Glutamatergic neuron (in vitro differentiated cells): ENCODE results near the gene NRL. TPM values are rescaled to one million over a fixed set of nuclear protein-coding genes. Genes with fewer than 3 reads are reported as not detected.

Experiments used
- DNase-seq: peaks from one replicate; pipeline ENCODE4 v3.0.0; 2022
- H3K27ac Mint-ChIP-seq: one replicate; pipeline ENCODE4 v1.8.0; 2020; ENCODE audit warnings: mild to moderate bottlenecking, mixed read lengths, inconsistent platforms; ENCODE audit not compliant: unreplicated experiment
- H3K27me3 Mint-ChIP-seq: one replicate; pipeline ENCODE4 v1.8.0; 2020; ENCODE audit warnings: mild to moderate bottlenecking, moderate library complexity, mixed read lengths, inconsistent platforms; ENCODE audit not compliant: unreplicated experiment
- H3K36me3 Mint-ChIP-seq: one replicate; pipeline ENCODE4 v1.8.0; 2020; ENCODE audit warnings: mild to moderate bottlenecking, mixed read lengths, inconsistent platforms; ENCODE audit not compliant: unreplicated experiment
- H3K4me1 Mint-ChIP-seq: one replicate; pipeline ENCODE4 v1.8.0; 2020; ENCODE audit warnings: mild to moderate bottlenecking, low read depth, mixed read lengths, inconsistent platforms; ENCODE audit not compliant: unreplicated experiment
- H3K4me3 Mint-ChIP-seq: one replicate; pipeline ENCODE4 v1.8.0; 2020; ENCODE audit warnings: mild to moderate bottlenecking, mixed read lengths, inconsistent platforms; ENCODE audit not compliant: unreplicated experiment
- H3K9me3 Mint-ChIP-seq: one replicate; pipeline ENCODE4 v1.8.0; 2020; ENCODE audit warnings: mild to moderate bottlenecking, moderate library complexity, mixed read lengths, inconsistent platforms; ENCODE audit not compliant: unreplicated experiment
- total RNA-seq: library from RNA; stranded (reverse); fragmentation: NEBNext Ultra II Directional; extraction: Animal tissue kit (Norgen Biotek cat#: 25700); gene quantifications from one replicate; pipeline ENCODE4 v1.2.1, GENCODE V29; 2021; ENCODE audit not compliant: unreplicated experiment
- TF ChIP-seq, protein P1 (sequence below): fragments of 200-600 bp; sonication (generic); IDR thresholded peaks from one replicate; pipeline ENCODE4 v1.5.0; 2021; ENCODE audit not compliant: partially characterized antibody, unreplicated experiment

The NRL gene
- total RNA-seq, 1 donor from 2014 or later, result 3.7 TPM

DNA sequence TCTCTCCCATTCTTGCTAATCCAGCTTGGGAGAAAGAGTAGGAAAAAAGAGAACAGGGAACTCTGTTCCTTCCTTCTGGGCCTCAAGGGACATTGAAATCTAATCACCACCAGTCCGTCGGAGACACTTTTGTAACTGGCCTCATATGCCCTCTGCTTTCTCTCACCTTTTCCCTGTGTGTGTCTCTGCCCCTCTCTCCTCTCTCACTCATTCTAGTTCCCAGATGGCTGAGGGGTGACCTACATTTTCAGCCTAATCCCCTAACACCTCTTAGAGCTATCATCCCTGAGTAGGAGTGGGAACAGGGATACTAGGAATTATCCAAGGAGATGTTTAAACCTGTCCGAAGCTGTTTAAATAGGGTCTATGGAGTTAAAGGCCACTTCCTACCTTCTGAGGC, 29.5 kb downstream of the NRL start:
- Mint-ChIP-seq H3K4me1 (peaks cover 46% of the 10 kb centered on the region), H3K9me3 (peaks cover 23% of the 10 kb centered on the region), H3K4me3 (peak overlapping the region; percentile 39), H3K27ac (peak overlapping the region; percentile 76), H3K36me3 (peaks cover 10% of the 10 kb centered on the region), H3K27me3 (peaks cover 13% of the 10 kb centered on the region)
- DNase-seq, result no peak
- TF ChIP-seq, protein P1, sequence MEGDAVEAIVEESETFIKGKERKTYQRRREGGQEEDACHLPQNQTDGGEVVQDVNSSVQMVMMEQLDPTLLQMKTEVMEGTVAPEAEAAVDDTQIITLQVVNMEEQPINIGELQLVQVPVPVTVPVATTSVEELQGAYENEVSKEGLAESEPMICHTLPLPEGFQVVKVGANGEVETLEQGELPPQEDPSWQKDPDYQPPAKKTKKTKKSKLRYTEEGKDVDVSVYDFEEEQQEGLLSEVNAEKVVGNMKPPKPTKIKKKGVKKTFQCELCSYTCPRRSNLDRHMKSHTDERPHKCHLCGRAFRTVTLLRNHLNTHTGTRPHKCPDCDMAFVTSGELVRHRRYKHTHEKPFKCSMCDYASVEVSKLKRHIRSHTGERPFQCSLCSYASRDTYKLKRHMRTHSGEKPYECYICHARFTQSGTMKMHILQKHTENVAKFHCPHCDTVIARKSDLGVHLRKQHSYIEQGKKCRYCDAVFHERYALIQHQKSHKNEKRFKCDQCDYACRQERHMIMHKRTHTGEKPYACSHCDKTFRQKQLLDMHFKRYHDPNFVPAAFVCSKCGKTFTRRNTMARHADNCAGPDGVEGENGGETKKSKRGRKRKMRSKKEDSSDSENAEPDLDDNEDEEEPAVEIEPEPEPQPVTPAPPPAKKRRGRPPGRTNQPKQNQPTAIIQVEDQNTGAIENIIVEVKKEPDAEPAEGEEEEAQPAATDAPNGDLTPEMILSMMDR, result no peak

DNA sequence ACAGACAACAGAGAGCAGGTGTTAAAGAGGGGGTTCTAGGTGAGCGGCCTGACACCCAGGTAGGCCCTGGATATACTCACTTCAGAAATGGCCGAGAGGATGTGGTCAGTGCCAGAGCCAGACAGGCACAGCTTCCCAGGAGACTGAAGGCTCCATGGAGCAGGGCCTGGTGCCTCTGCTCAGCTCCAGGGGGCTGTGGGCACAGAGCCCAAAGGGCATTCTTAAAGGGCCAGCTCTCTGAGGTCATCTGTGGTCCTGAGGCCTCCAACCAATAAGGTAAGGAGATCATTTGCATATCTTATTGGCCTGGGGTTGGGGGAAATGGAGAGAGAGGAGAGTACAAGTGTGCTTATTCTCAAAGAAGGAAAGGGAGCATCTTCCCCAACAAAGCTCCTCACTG, 30.3 kb downstream of the NRL start:
- no peak for DNase-seq
- H3K4me3 Mint-ChIP-seq, result no peak overlapping the region
- H3K27me3 Mint-ChIP-seq, result peaks cover 21% of the 10 kb centered on the region
- peaks cover 44% of the 10 kb centered on the region for H3K4me1 Mint-ChIP-seq
- TF ChIP-seq, protein P1, result no peak
- H3K27ac Mint-ChIP-seq, result peak overlapping the region; percentile 76
- H3K36me3 Mint-ChIP-seq, result peaks cover 10% of the 10 kb centered on the region
- H3K9me3 Mint-ChIP-seq, result peaks cover 31% of the 10 kb centered on the region

DNA sequence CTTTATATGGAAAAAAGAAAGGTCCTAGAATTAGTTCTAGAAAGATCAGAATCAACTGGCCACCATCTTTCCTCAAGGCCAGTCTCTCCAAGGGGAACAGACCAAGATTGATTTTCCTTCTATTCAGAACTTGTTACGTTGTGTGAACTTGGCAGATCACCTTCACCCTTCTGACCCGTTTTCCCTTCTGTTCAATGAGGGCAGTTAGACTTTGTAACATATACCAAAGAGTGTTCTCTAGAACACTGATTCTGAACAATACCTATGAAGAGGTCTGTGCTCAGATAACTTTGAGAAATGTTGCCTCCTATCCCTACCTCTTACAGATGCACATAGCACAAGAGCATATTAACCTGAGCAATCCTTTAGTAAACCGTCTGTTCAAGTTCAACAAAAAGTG, 31.3 kb downstream of the NRL start:
- H3K9me3 Mint-ChIP-seq, result peaks cover 36% of the 10 kb centered on the region
- H3K36me3 Mint-ChIP-seq, result peaks cover 10% of the 10 kb centered on the region
- no peak overlapping the region for H3K4me3 Mint-ChIP-seq
- H3K27ac Mint-ChIP-seq, result no peak overlapping the region
- peaks cover 49% of the 10 kb centered on the region for H3K4me1 Mint-ChIP-seq
- no peak for DNase-seq
- TF ChIP-seq, protein P1, result no peak
- peaks cover 28% of the 10 kb centered on the region for H3K27me3 Mint-ChIP-seq

DNA sequence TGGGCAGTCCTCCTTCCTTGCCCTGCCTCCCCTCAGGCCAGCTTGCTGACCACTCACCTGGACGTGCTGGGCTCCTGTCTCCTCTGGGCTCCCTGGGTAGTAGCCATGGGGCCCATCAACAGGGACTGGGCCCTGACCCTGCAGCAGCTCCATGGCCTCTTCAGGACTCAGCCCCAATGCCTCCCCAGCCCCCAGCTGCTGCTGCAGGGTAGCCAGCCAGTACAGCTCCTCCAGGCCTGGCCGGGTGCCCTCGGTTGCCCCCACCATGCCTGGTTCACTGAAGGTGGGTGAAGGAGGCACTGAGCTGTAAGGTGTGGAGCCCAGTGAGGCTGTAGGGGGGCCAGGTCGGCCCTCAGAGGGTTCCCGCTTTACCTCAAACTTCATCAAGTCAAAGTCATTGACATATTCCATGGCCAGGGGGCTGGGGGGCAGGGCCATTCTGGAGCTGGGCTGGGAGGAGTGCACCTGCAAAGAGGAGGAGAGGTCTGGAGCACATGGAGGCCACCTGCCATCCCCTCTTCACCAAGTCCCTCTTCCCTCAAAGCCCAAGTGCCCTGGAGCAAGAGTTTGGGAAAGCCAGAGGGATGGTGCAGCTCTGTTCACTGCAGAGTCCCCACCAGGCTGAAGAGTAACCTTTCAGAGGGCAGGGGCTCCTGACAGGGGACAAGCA, 32.2 kb downstream of the NRL start:
- peak overlapping the region; percentile 82 for H3K4me3 Mint-ChIP-seq
- H3K36me3 Mint-ChIP-seq, result peaks cover 9% of the 10 kb centered on the region
- DNase-seq, result no peak
- TF ChIP-seq, protein P1, result no peak
- peaks cover 31% of the 10 kb centered on the region for H3K27me3 Mint-ChIP-seq
- peak overlapping the region; percentile 99 for H3K27ac Mint-ChIP-seq
- H3K9me3 Mint-ChIP-seq, result peaks cover 36% of the 10 kb centered on the region
- H3K4me1 Mint-ChIP-seq, result peaks cover 57% of the 10 kb centered on the region

DNA sequence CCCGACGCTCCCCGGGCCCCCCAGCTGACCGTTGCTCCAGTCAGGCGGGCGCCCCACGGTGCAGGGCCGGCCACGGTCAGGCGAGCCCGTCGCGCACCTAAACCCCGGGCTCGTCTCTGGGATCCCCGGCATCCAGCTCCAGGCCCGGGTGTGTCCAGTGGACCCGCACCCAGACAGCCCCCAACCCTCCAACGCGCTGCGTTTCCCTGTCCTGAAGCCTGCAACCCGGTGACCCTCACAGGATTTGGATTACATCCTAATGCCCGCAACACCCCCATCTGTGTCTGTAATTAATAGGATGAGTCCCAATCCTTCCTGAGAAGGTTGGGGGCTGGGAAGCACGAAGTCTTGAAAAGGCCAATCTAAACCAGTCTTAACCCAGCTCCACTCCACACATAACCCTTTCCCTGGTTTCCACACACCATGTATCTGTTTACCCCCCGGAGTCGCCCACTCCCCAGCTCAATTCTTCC, 33.0 kb downstream of the NRL start:
- TF ChIP-seq, protein P1, result no peak
- Mint-ChIP-seq H3K4me3 (peak overlapping the region; percentile 82), H3K4me1 (peaks cover 59% of the 10 kb centered on the region), H3K27me3 (peaks cover 29% of the 10 kb centered on the region), H3K9me3 (peaks cover 34% of the 10 kb centered on the region), H3K27ac (peak overlapping the region; percentile 99), H3K36me3 (peaks cover 4% of the 10 kb centered on the region)
- peak; percentile 31 for DNase-seq
